HCT116 (cell line): ENCODE measurements around the gene DNASE2B.

ENCODE experiments used
- CEBPB ChIP-seq: IDR thresholded peaks from 2 replicates; pipeline ENCODE4 v1.6.1; 2012; ENCODE audit warnings: low read depth
- CTCF ChIP-seq, 3 experiments: fragments of 200-600 bp in 1 of 3; sonication (generic) in 1 of 3; IDR thresholded peaks in 2 of 3; conservative IDR thresholded peaks in 1 of 3; 2 replicates each; pipeline ENCODE4 v1.5.1; 2012 to 2017; ENCODE audit warnings: low read depth in 2 of 3, low read length in 2 of 3, antibody characterized with exemption in 1 of 3, borderline replicate concordance in 1 of 3, control low read depth in 1 of 3, mild to moderate bottlenecking in 1 of 3, mixed read lengths in 1 of 3, mixed run types in 1 of 3, moderate library complexity in 1 of 3; ENCODE audit not compliant: insufficient read depth in 1 of 3
- EZH2 ChIP-seq: fragments of 200-600 bp; sonication (generic); IDR thresholded peaks from 2 replicates; pipeline ENCODE4 v1.6.1; 2017; ENCODE audit warnings: antibody characterized with exemption, mixed run types
- EZH2phosphoT487 ChIP-seq: fragments of 200-600 bp; IDR thresholded peaks from 2 replicates; pipeline ENCODE4 v1.6.1; 2018; ENCODE audit warnings: antibody characterized with exemption, borderline replicate concordance
- POLR2A ChIP-seq: IDR thresholded peaks from 2 replicates; pipeline ENCODE4 v1.7.0; 2011; ENCODE audit warnings: borderline replicate concordance; ENCODE audit not compliant: insufficient read depth, insufficient read length; ENCODE audit errors: extremely low read depth
- POLR2AphosphoS5 ChIP-seq: IDR thresholded peaks from 2 replicates; pipeline ENCODE4 v1.6.1; 2011; ENCODE audit warnings: mild to moderate bottlenecking, low read depth, low read length, moderate library complexity
- SP1 ChIP-seq: IDR thresholded peaks from 2 replicates; pipeline ENCODE4 v1.6.1; 2012; ENCODE audit warnings: low read depth
- YY1 ChIP-seq: IDR thresholded peaks from 2 replicates; pipeline ENCODE4 v1.6.1; 2011; ENCODE audit warnings: low read length, low read depth, moderate library complexity, mild to moderate bottlenecking; ENCODE audit not compliant: insufficient replicate concordance; ENCODE audit errors: extremely low read depth
- ZBTB33 ChIP-seq: IDR thresholded peaks from 2 replicates; pipeline ENCODE4 v1.6.1; 2011; ENCODE audit warnings: mild to moderate bottlenecking, low read length, moderate library complexity; ENCODE audit not compliant: insufficient replicate concordance; ENCODE audit errors: extremely low read depth

- TF ChIP-seq POLR2A (no peak), POLR2AphosphoS5 (no peak), CEBPB (no peak), EZH2phosphoT487 (no peak), ZBTB33 (no peak), EZH2 (no peak), YY1 (no peak), SP1 (no peak), CTCF (IDR thresholded peaks at IDR 0.05 in 2 of 3, conservative IDR thresholded peaks at IDR 0.05 in 1 of 3; ENCODE audit: borderline replicate concordance in 1 of 3, insufficient read depth in 1 of 3, low read depth in 2 of 3, low read length in 2 of 3) (no peak)
Measured at GRCh38 chr1:84398175-84399155, at the start of gene DNASE2B.
